Right cardiac atrium (tissue), 5 donors: ENCODE results near the gene FDCSP. TPM values are rescaled to one million over a fixed set of nuclear protein-coding genes. Genes with fewer than 3 reads are reported as not detected.

Source experiments
- ATAC-seq, 2 donors: fragments of 200-7000 bp; cut with Tn5 transposase; one replicate each; pipeline versions ENCODE4 v1.8.0 to v1.9.1; 2020; ENCODE audit warnings: moderate library complexity in 2 of 2, mild to moderate bottlenecking in 1 of 2
- DNase-seq, 3 donors: peaks; one replicate each; pipeline ENCODE4 v3.0.0-alpha.2; 2020
- H3K27ac ChIP-seq: one replicate; pipeline ENCODE4 v1.5.1; 2013; ENCODE audit warnings: mild to moderate bottlenecking, low read length, control low read depth, moderate library complexity
- H3K27me3 ChIP-seq: one replicate; pipeline ENCODE4 v1.6.1; 2013; ENCODE audit not compliant: control insufficient read depth, insufficient read depth
- H3K4me1 ChIP-seq: one replicate; pipeline ENCODE4 v1.6.1; 2013; ENCODE audit warnings: low read length; ENCODE audit not compliant: control insufficient read depth, insufficient read depth
- H3K4me3 ChIP-seq: one replicate; pipeline ENCODE4 v1.5.1; 2013; ENCODE audit warnings: low read length, control low read depth
- H3K9me3 ChIP-seq: one replicate; pipeline ENCODE4 v1.6.1; 2013; ENCODE audit warnings: low read length; ENCODE audit not compliant: control insufficient read depth
- WGBS: extraction: QIAGEN DNeasy Blood & Tissue Kit; methylation state at CpG from one replicate; pipeline ENCODE4 v1.1.7; 2013; 5-methylcytosine and 5-hydroxymethylcytosine counted together
- intact Hi-C, 4 donors: fragments of 100-400 bp; cut with DNase I; formaldehyde crosslinking; loops; one replicate each; pipeline versions ENCODE4 v1.11.0 to v1.14.0; 2022 to 2023
- long read RNA-seq, 4 donors: library from polyadenylated mRNA; unstranded; transcript quantifications; one replicate each; pipeline ENCODE4 v2.0.0, GENCODE V29; 2020 to 2021
- polyA plus RNA-seq: library from polyadenylated mRNA; stranded (reverse); fragments of 200-250 nt; gene quantifications from one replicate; pipeline ENCODE4 v1.2.3, GENCODE V29; 2013
- total RNA-seq, 4 donors: library from RNA; stranded (reverse); fragmentation: NEBNext Ultra II Directional; extraction: Animal tissue kit (Norgen Biotek cat#: 25700); gene quantifications; one replicate each; pipeline ENCODE4 v1.2.1, GENCODE V29; 2021
- donor health status: healthy with polysubstance abuse.
- donor health status: DM: no; HTN: yes; CAD: no.
- donor health status: DM: no; HTN: no; CAD: no.
- donor health status: DM: no; HTN: yes; CAD: no; lungs with severe emphysema.
- donor health status: DM: yes; HTN: yes; CAD: no.

The FDCSP gene
- total RNA-seq (not detected), polyA plus RNA-seq (not detected)
- long read RNA-seq, donor 1 = 0 reads
- long read RNA-seq, donor 2 = 0 reads
- long read RNA-seq, donor 3 = 0 reads
- long read RNA-seq, donor 4 = 0 reads

- DNase-seq = no peak
- H3K4me1 ChIP-seq = no peaks in the 10 kb centered on the region
- H3K27me3 ChIP-seq = no peaks in the 10 kb centered on the region
- no peak for ATAC-seq
- intact Hi-C loops = no loop called here
- 69% methylated on average over 2 of the region's 2 CpGs for WGBS
- no peak within 1 kb of the TSS for H3K27ac ChIP-seq
- H3K4me3 ChIP-seq = no peak within 1 kb of the TSS
- H3K9me3 ChIP-seq = no peaks in the 10 kb centered on the region
Observed at GRCh38 chr4:70225824-70226223, at the start of gene FDCSP. FDCSP (plus strand) TSS chr4:70226124; CDS start chr4:70231195, 5,071 bp downstream.

- no peak for ATAC-seq
- H3K27me3 ChIP-seq = no peaks in the 10 kb centered on the region
- H3K4me1 ChIP-seq = no peaks in the 10 kb centered on the region
- H3K27ac ChIP-seq = no peak overlapping the region
- no peak for DNase-seq
- H3K9me3 ChIP-seq = no peaks in the 10 kb centered on the region
- intact Hi-C loops = no loop called here
- whole genome bisulfite sequencing = 74% methylated on average over 5 of the region's 5 CpGs
- H3K4me3 ChIP-seq = no peak overlapping the region
Observed at GRCh38 chr4:70177090-70177489, 48.8 kb upstream of the FDCSP start.

- intact Hi-C loops = no loop called here
- 70% methylated on average over 5 of the region's 5 CpGs for WGBS
Observed at GRCh38 chr4:70178075-70178660, 47.8 kb upstream of the FDCSP start.

GRCh38 chr4:70179811-70180210, 46.1 kb upstream of the FDCSP start:
- 42% methylated on average over 2 of the region's 2 CpGs for whole genome bisulfite sequencing
- Histone ChIP-seq H3K27ac (no peak overlapping the region), H3K4me1 (no peaks in the 10 kb centered on the region), H3K4me3 (no peak overlapping the region), H3K27me3 (no peaks in the 10 kb centered on the region), H3K9me3 (no peaks in the 10 kb centered on the region)
- intact Hi-C loops = no loop called here
- ATAC-seq (no peak), DNase-seq (no peak)

More at GRCh38 chr4:70178075-70178660, 47.8 kb upstream of the FDCSP start:
- ATAC-seq (no peak), DNase-seq (no peak)
- no peaks in the 10 kb centered on the region for H3K9me3 ChIP-seq
- H3K27me3 ChIP-seq = no peaks in the 10 kb centered on the region
- H3K27ac ChIP-seq = no peak overlapping the region
- H3K4me3 ChIP-seq = no peak overlapping the region
- no peaks in the 10 kb centered on the region for H3K4me1 ChIP-seq

- H3K27ac ChIP-seq = no peak overlapping the region
- H3K9me3 ChIP-seq = no peaks in the 10 kb centered on the region
- H3K4me1 ChIP-seq = no peaks in the 10 kb centered on the region
- ATAC-seq (no peak), DNase-seq (no peak)
- 44% methylated on average over 1 of the region's 1 CpG for WGBS
- no peak overlapping the region for H3K4me3 ChIP-seq
- H3K27me3 ChIP-seq = no peaks in the 10 kb centered on the region
- intact Hi-C loops = no loop called here
Observed at GRCh38 chr4:70181864-70182263, 44.1 kb upstream of the FDCSP start.

GRCh38 chr4:70182517-70183167, 43.3 kb upstream of the FDCSP start:
- no peak for DNase-seq
- Histone ChIP-seq H3K27ac (no peak overlapping the region), H3K4me1 (no peaks in the 10 kb centered on the region), H3K4me3 (no peak overlapping the region), H3K9me3 (no peaks in the 10 kb centered on the region), H3K27me3 (no peaks in the 10 kb centered on the region)
- no peak for ATAC-seq
- intact Hi-C loops = no loop called here
- 36% methylated on average over 2 of the region's 2 CpGs for WGBS

GRCh38 chr4:70183168-70183939, 42.6 kb upstream of the FDCSP start:
- no peak for DNase-seq
- WGBS = 48% methylated on average over 6 of the region's 6 CpGs
- Histone ChIP-seq H3K27ac (no peak overlapping the region), H3K9me3 (no peaks in the 10 kb centered on the region), H3K4me3 (no peak overlapping the region), H3K4me1 (no peaks in the 10 kb centered on the region), H3K27me3 (no peaks in the 10 kb centered on the region)
- no peak for ATAC-seq
- intact Hi-C loops = no loop called here

GRCh38 chr4:70183940-70184246, 42.0 kb upstream of the FDCSP start:
- Histone ChIP-seq H3K9me3 (no peaks in the 10 kb centered on the region), H3K27me3 (no peaks in the 10 kb centered on the region), H3K4me3 (no peak overlapping the region), H3K27ac (no peak overlapping the region), H3K4me1 (no peaks in the 10 kb centered on the region)
- WGBS = 55% methylated on average over 1 of the region's 1 CpG
- no peak for DNase-seq
- ATAC-seq = no peak
- intact Hi-C loops = no loop called here

- 90% methylated on average over 1 of the region's 1 CpG for WGBS
- intact Hi-C loops = no loop called here
- DNase-seq (no peak), ATAC-seq (no peak)
- no peaks in the 10 kb centered on the region for H3K9me3 ChIP-seq
- H3K4me1 ChIP-seq = no peaks in the 10 kb centered on the region
- no peak overlapping the region for H3K4me3 ChIP-seq
- H3K27me3 ChIP-seq = no peaks in the 10 kb centered on the region
- no peak overlapping the region for H3K27ac ChIP-seq
Observed at GRCh38 chr4:70187216-70187615, 38.7 kb upstream of the FDCSP start.

GRCh38 chr4:70190579-70190978, 35.3 kb upstream of the FDCSP start:
- no peak overlapping the region for H3K4me3 ChIP-seq
- WGBS = 97% methylated on average over 1 of the region's 1 CpG
- intact Hi-C loops = no loop called here
- H3K27me3 ChIP-seq = no peaks in the 10 kb centered on the region
- no peak for DNase-seq
- no peaks in the 10 kb centered on the region for H3K4me1 ChIP-seq
- H3K27ac ChIP-seq = no peak overlapping the region
- H3K9me3 ChIP-seq = no peaks in the 10 kb centered on the region
- ATAC-seq = no peak

- WGBS = 39% methylated on average over 1 of the region's 1 CpG
- no peaks in the 10 kb centered on the region for H3K9me3 ChIP-seq
- intact Hi-C loops = no loop called here
- no peak overlapping the region for H3K27ac ChIP-seq
- no peaks in the 10 kb centered on the region for H3K27me3 ChIP-seq
- no peak overlapping the region for H3K4me3 ChIP-seq
- ATAC-seq (no peak), DNase-seq (no peak)
- H3K4me1 ChIP-seq = no peaks in the 10 kb centered on the region
Observed at GRCh38 chr4:70191647-70192046, 34.3 kb upstream of the FDCSP start.
